GM21360 (cell line): ENCODE measurements around the gene ANKS6.

Experiments
- ATAC-seq: cut with Tn5 transposase; IDR thresholded peaks from one replicate; pipeline ENCODE4 v1.9.1; 2021; ENCODE audit warnings: mild to moderate bottlenecking, moderate library complexity; ENCODE audit not compliant: unreplicated experiment

Gene ANKS6

GRCh38 chr9:98774746-98775145, 21.6 kb downstream of the ANKS6 start:
- no peak for ATAC-seq

DNA sequence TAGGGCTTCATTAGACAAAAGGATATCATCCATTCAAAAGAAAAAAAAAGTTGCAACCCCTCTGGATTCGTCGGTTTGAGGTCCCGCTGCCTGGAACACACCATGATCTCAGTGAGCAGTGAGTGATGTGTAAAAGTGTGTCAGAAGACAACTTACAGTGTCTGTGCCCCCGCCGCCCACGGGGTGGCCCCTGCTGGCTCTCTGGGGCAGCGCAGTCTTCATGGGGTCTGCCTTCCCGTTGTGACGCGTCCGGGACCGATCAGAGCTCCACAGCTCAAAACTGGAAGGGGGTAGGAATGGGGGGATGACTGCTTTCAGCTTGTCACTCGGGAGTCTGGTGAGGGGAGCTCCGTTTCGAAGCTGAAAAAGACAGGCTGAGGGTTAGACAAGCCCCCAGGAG, 22.6 kb downstream of the ANKS6 start:
- ATAC-seq: no peak

DNA sequence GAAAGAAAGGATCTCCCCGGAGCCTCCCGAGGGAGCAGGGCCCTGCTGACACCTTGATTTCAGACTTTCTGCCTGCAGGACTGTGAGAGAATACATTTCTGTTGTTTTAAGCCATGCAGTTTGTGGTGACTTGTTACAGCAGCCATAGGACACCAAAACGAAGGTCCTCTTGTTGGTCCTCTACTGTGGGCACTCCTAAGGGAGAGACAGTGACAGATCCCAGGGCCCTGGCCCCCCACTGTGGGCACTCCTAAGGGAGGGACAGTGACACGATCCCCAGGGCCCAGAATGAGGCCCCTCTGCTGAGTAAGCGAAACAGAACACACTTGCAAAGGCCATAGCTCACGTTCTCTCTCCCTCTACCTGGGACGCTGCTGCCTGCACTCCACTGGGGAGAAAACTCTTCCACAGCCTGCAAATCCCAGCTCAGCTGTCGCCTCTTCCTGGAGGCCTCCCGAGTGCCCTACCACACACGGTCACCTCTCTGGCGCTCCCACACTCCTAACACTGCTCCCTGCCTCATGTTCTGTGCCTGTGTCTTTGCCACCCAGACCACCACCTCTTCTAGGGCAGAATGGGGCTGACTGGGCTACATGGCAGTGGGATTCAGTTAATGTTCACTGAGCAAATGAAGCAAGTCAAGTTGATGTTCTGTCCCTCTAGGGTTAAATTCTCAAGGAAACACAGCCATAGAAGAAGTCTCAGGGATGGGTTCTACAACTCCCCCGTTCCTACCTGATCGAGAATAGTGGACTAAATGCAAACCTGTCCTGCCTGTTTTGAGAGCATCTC, 23.8 kb downstream of the ANKS6 start:
- ATAC-seq: no peak

- ATAC-seq: no peak
These were observed 25.0 kb downstream of the ANKS6 start for GRCh38 chr9:98771209-98771874.

DNA sequence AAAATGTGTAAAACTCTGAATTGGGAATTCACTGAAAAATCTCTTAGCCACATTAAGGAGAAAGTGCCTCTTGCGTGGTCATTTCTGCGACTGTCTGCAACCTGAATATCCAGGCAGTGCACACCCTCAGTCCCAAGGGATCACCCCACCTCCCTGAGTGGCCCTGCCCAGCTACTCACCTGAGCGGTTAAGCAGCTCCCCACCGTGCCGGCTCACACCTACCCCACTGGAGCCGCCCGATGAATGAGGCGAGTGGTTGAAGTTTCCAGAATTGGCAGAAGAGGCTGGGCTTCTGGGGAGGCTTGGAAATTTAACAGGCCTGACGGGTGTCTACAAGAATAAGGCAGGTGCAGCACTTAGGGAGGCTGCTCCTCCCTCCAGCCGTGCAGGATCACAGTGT, 25.6 kb downstream of the ANKS6 start:
- no peak for ATAC-seq

DNA sequence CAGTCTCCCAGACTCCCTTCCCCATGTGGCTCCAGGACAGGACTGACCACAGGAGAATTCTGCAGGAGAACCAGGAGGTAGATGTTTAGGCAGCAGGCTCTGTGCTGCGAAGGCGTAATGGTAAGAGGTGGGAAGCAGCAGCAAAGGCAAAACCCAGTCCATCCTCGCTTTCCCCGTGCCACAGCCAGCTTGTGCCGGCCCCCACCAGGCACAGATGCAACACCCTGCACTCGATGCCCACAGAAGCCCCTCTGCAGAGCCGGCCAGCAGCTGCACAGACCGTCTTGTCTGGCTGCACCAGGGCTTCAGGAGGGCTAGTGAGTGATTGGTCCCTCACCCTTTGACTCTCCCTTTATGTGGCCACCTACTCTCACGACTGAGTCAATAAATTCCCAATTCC, 28.0 kb downstream of the ANKS6 start:
- no peak for ATAC-seq

GRCh38 chr9:98767915-98768314, 28.4 kb downstream of the ANKS6 start:
- no peak for ATAC-seq

DNA sequence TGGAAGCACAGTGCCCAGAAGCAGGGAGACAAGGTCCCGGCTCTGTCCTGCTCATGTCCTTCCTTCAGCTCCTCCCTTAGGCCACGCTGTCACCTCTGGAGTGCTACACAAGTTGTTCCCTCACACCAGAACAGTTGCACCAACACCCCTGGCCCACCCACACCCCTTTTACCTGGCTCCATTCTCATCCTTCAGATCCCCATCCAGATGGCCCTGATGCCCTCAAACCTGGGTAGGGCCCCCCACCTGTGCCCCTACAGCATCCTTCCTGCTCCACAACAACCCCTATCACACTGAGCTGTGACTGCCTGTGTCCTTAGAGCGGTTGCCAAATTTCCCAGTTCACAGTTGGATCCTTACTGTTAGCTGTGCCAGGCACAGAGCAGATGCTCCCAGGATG, 29.2 kb downstream of the ANKS6 start:
- no peak for ATAC-seq

- no peak for ATAC-seq
These were observed 29.8 kb downstream of the ANKS6 start for GRCh38 chr9:98766586-98766985.

GRCh38 chr9:98765256-98765655, 31.1 kb downstream of the ANKS6 start:
- no peak for ATAC-seq

- no peak for ATAC-seq
These were observed 32.2 kb downstream of the ANKS6 start for GRCh38 chr9:98763986-98764745.

GRCh38 chr9:98760231-98760630, 36.1 kb downstream of the ANKS6 start:
- no peak for ATAC-seq

- no peak for ATAC-seq
These were observed 41.2 kb downstream of the ANKS6 start for GRCh38 chr9:98755006-98755618.

DNA sequence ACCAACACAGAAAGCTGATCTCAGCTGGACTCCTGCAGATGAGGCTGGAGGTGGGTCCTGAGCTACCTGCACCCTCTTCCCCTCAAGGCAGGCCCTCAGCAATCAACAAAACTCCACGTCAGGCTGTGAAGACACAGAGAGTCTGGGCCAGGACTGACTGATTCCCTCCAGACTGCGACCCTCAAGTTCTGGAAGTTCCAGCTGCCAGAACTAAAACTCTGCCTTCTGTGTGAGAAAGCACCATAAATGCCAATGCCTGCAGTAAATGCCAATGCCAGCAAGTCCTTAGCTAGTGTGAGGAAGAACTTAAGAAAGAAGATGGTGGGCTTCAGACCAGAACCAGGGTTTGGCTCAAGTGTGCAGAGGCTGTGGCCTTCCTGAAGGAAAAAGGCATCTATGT, 45.1 kb downstream of the ANKS6 start:
- ATAC-seq: no peak

- ATAC-seq: no peak
These were observed 45.8 kb downstream of the ANKS6 start for GRCh38 chr9:98750364-98751060.

DNA sequence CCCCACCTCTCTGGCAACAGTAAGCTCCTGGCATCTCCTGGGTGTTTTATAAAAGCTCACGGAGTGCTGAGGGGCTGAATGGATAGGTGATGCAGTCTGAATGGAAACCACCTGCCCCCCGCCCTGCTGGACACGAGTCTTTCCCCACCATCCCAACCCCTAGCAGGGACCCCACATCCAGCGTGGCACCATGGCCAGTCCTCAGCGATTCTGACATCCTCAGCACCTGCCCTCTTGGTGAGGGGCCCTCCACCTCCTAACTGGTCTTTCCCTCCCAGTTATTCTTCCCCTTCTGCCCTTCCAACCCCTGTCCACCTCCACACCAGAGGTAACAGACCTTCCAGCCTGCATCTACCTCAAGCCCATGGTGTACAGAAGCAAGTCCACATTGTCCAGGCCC, 48.9 kb downstream of the ANKS6 start:
- ATAC-seq: no peak

DNA sequence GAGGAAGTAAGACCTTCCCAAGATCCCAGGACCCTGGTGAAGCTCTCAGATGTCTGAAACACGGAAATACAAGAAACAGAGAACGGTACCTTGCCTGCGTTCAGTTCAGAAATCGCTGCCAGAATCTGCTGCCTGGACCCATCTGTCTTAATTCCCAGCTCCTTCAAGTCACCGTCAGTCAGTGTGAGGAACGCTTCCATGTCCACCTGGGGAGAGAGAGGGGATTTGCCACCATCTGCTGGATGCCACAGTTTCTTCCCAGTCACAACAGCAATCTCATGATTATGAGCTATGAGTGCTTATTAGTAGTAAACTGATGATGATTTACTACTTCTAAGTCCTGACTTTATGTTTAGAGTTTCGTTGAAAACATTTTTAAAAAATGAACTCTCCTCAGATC, 50.9 kb downstream of the ANKS6 start:
- ATAC-seq: no peak

DNA sequence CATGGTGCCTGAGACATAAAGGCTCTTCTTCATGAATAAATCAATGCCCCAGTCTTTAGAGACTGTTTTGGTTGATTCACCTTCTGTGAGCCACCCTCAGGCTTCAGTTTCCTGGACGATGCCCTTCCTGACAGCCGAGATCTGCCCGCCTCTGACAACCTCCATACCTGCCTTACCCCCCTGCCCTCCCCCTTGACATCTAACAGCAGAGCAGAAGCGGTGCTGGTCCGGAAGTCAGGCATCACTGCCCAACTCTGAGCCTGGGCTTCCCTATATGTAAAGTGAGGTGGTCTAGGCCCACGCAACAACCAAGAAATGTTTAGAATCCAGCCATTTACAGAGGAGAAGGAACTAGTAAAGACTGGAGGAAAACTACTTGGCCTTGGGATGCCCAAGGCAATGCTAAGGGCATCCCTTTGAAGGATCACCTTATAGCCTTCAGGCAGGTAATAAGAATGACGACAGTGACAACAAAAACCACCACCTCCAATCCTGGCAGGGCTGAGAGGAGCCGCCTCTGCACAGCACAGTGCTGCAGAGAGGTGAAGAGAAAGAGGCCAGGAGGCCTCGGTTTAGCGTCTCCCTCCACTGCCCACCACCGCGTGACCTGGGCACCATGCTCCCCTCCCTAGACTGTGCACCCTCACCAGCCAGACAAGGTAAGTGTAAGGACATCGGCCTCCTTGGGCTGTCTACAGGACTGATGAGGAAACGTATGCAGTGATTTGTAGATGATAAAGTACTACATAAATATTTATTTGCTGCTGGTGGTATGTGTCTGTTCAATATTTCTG, 52.3 kb downstream of the ANKS6 start:
- ATAC-seq: no peak

DNA sequence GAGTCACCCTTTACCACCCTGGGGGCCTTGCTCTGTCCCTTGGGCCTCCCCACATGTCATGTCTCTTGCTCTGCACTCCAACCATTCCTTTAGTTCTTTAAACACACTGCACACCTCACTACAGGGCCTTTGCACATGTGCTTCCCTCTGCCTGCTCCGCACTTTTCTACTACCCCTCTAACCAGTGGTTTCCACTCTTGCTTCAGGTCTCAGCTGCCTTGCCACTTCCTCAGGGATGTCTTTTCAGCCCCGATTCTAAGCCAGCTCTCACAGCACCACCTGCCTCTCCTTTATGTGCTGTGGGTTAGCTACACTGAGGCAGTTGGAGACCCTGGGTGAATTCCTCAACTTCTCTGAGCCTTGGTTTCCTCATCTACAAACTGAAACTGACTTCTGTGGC, 53.0 kb downstream of the ANKS6 start:
- no peak for ATAC-seq
